Measurements from ENCODE around the gene PLK2.

Gene PLK2

DNA sequence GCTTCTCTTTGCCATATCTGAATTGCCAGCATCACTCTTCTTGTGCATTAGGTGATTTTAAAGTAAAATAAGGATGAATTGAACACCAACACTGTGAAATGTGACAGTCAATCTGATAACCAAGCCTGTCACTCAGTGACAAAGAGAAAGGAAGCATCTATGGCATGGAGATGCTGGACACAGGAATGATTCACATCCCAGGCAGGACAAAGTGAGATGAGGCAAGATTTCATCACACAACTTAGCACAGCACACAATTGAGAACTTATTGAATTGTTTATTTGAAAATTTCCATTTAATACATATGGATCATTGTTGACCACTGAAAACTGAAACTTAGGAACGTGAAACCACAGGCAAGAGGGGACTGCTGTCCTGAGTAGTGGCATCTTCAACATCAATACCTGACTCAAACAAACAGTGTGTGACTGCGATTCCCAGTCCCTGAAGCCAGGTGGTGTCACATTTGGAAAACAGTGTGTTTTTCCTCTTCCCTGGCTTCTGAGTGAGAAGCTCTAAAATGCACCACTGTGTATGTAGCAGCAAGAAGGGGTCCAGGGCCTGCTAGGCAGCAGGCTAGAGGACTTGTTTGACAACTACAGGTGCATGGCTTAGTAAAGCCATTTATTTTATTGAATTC, 42.0 kb upstream of the PLK2 start:
- DNase-seq (ENCODE audit: extremely low read depth, low read depth) = no peak
- no peak for TF ChIP-seq CTCF (IDR thresholded peaks at IDR 0.05; ENCODE audit: low read depth, low read length)

GRCh38 chr5:58499941-58500340, 40.1 kb upstream of the PLK2 start:
- TF ChIP-seq CTCF (IDR thresholded peaks at IDR 0.05; ENCODE audit: low read depth, low read length) = no peak
- no peak for DNase-seq (ENCODE audit: extremely low read depth, low read depth)

GRCh38 chr5:58499231-58499630, 39.3 kb upstream of the PLK2 start:
- DNase-seq (ENCODE audit: extremely low read depth, low read depth) = no peak
- TF ChIP-seq CTCF (IDR thresholded peaks at IDR 0.05; ENCODE audit: low read depth, low read length) = no peak

- DNase-seq (ENCODE audit: extremely low read depth, low read depth) = no peak
- peak; percentile 73 for TF ChIP-seq CTCF (IDR thresholded peaks at IDR 0.05; ENCODE audit: low read depth, low read length)
These were observed 38.6 kb upstream of the PLK2 start for GRCh38 chr5:58498340-58498942.

DNA sequence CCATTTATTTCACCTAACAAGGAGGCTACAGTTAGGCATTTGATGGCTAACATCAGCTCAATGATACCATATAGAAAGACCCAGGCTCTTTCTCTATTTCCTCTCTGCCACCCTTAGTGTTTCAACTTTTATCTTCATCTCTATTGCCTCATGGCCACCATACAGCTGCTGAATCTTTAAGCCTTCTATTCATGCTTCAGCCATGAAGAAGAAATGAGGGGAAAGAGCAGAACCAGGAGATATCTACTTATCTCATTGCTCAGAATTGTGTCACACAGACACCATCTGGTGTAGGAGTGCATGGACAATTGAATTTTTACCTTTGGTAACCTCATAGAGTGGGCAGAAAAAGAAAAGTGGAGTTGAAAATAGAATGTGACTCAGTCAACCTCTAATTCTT, 38.0 kb upstream of the PLK2 start:
- DNase-seq (ENCODE audit: extremely low read depth, low read depth) = no peak
- no peak for TF ChIP-seq CTCF (IDR thresholded peaks at IDR 0.05; ENCODE audit: low read depth, low read length)

GRCh38 chr5:58497386-58497785, 37.5 kb upstream of the PLK2 start:
- TF ChIP-seq CTCF (IDR thresholded peaks at IDR 0.05; ENCODE audit: low read depth, low read length) = no peak
- no peak for DNase-seq (ENCODE audit: extremely low read depth, low read depth)

GRCh38 chr5:58496488-58496887, 36.6 kb upstream of the PLK2 start:
- no peak for DNase-seq (ENCODE audit: extremely low read depth, low read depth)

More at GRCh38 chr5:58496488-58496887, 36.6 kb upstream of the PLK2 start:
- peak; percentile 1; the same call in 1 of the 2 replicates for TF ChIP-seq CTCF (IDR thresholded peaks at IDR 0.05; ENCODE audit: low read depth, low read length)
